Measurements from ENCODE around the gene SLC22A4. TPM values are rescaled to one million over a fixed set of nuclear protein-coding genes. Genes with fewer than 3 reads are reported as not detected.

Gene SLC22A4
- total RNA-seq, 3 donors from 2014 or later: 1.3 to 4.5 (median 2.3) TPM

- Histone ChIP-seq H3K36me3 (no peaks in the 10 kb centered on the region), H3K27ac (peak overlapping the region in 1 of 2 donors; percentile 19), H3K4me1 (peaks cover 5% of the 10 kb centered on the region in 2 donors), H3K4me3 (peak overlapping the region in 1 of 3 donors; percentile 11), H3K9me3 (no peaks in the 10 kb centered on the region), H3K27me3 (no peaks in the 10 kb centered on the region)
- intact Hi-C loops (cut with DNase I; ENCODE audit: low total_unique reads): no loop called here
- TF ChIP-seq CTCF (IDR thresholded peaks at IDR 0.05): peak; percentile 77 to 81 (median 80)
- TF ChIP-seq POLR2A (IDR thresholded peaks at IDR 0.05): no peak
- DNase-seq (ENCODE audit: low spot score in 2 of 2): no peak
These were observed 21.6 kb upstream of the SLC22A4 start for GRCh38 chr5:132272311-132273210.

DNA sequence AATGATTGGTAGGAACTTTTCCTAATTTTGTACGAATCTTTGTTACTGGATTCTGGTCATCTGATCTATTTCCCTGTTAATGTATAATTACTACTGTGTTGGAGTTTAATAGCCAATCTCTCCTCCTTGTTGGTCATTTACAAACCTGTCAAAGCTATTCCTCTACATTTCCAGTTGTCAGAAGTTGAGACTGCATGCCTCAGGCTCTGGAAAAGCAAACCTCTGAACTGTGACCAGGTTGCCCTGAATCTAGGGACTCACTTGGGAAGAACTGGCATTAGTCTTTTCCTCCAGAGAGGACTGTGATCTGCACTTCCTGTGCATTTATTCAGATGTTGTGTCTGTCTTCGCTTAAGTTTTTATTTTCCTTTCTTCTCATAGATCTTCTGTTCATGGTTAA lies 20.6 kb upstream of the SLC22A4 start:
- Histone ChIP-seq H3K4me3 (no peak overlapping the region), H3K4me1 (peaks cover 4 to 5% of the 10 kb centered on the region in 2 donors), H3K27ac (no peak overlapping the region), H3K36me3 (no peaks in the 10 kb centered on the region), H3K9me3 (no peaks in the 10 kb centered on the region), H3K27me3 (no peaks in the 10 kb centered on the region)
- intact Hi-C loops (cut with DNase I; ENCODE audit: low total_unique reads): no loop called here
- TF ChIP-seq CTCF (IDR thresholded peaks at IDR 0.05) (no peak), POLR2AphosphoS5 (IDR thresholded peaks at IDR 0.05) (no peak), POLR2A (IDR thresholded peaks at IDR 0.05) (no peak)
- no peak for DNase-seq (ENCODE audit: low spot score in 2 of 2)

- Histone ChIP-seq H3K36me3 (no peaks in the 10 kb centered on the region), H3K4me3 (no peak overlapping the region), H3K9me3 (no peaks in the 10 kb centered on the region), H3K27ac (no peak overlapping the region), H3K27me3 (no peaks in the 10 kb centered on the region), H3K4me1 (peaks cover 0 to 4% of the 10 kb centered on the region in 2 donors)
- intact Hi-C loops (cut with DNase I; ENCODE audit: low total_unique reads): no loop called here
- no peak for DNase-seq (ENCODE audit: low spot score in 2 of 2)
- TF ChIP-seq CTCF (IDR thresholded peaks at IDR 0.05) (no peak), POLR2AphosphoS5 (IDR thresholded peaks at IDR 0.05) (no peak), POLR2A (IDR thresholded peaks at IDR 0.05) (no peak)
These were observed 20.0 kb upstream of the SLC22A4 start for GRCh38 chr5:132274050-132274792.

DNA sequence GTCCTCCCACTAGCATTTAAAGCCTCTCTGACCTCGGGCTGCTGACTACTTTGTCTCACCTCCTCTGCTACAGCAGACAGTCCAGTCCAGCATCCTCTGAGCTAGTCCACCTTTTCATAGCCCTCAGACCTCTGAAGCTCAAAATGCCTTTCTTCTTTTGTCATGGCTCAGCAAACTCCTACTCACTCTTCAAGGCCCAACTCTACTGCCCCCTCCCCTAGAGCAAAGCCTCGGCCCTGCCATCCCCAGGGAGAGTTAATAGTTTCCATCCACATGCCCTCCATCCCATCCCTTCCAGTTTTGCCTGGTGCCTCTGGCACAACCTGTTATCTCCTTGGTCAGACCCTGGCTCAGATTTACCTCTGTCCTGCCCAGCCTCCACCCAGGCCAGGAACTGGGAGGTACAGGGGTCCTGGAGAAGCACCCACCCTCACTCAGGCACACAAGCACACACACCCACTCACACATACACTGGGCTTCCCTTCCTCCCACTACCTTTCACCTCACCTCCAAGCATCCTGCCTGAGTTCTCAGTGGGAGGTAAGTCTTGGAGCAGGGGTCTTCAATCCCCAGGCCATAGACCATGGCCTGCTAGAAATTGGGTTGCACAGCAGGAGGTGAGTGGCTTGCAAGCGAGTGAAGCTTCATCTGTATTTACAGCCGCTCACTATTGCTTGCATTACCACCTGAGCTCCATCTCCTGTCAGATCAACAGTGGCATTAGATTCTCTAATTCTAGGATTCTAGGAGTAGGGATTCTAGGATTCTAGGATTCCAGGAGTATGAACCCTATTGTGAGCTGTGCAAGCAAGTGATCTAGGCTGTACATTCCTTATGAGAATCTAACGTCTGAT lies 18.6 kb upstream of the SLC22A4 start:
- Histone ChIP-seq H3K9me3 (no peaks in the 10 kb centered on the region), H3K36me3 (no peaks in the 10 kb centered on the region), H3K4me1 (no peaks in the 10 kb centered on the region), H3K4me3 (no peak overlapping the region), H3K27ac (no peak overlapping the region), H3K27me3 (no peaks in the 10 kb centered on the region)
- no peak for DNase-seq (ENCODE audit: low spot score in 2 of 2)
- intact Hi-C loops (cut with DNase I; ENCODE audit: low total_unique reads): no loop called here
- TF ChIP-seq POLR2A (IDR thresholded peaks at IDR 0.05) (no peak), CTCF (IDR thresholded peaks at IDR 0.05) (no peak), POLR2AphosphoS5 (IDR thresholded peaks at IDR 0.05) (no peak)
